Measurements from ENCODE around the gene EPB41L4A.

DNA sequence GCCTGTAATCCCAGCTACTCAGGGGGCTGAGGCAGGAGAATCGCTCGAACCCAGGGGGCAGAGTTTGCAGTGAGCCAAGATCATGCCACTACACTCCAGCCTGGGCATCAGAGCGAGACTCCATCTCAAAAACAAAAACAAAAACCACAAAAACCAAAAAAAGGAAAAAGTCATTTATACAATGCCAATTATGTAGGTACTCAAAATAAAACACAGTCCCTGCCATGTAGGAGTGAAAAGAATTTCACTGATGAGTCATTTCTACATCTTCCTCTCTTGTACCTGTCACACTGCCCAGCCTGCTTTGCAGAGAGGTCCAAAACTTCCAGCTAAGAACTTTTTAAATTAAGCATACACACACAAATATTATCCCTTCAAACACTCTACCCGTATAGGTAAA lies 215.8 kb downstream of the EPB41L4A start:
- TF ChIP-seq CTCF (conservative IDR thresholded peaks at IDR 0.05) (no peak), ZFX (IDR thresholded peaks at IDR 0.05) (no peak)

All from C4-2B (cell line).